GM12878 (cell line): ENCODE measurements around the gene C15orf61. TPM values are rescaled to one million over a fixed set of nuclear protein-coding genes. Genes with fewer than 3 reads are reported as not detected.

ENCODE experiments used
- ATAC-seq: fragments of 200-7000 bp; cut with Tn5 transposase; 3 replicates; pipeline ENCODE4 v1.9.1; 2020; ENCODE audit warnings: mild to moderate bottlenecking, moderate library complexity
- BruUV-seq: library from RNA; stranded (reverse); fragments of 400-500 nt; replicated peaks from 2 replicates; lab custom pipeline; 2021; lab: Mats Ljungman, UMichigan
- CTCF ChIA-PET: fragments of 300-600 bp; sonication (Branson Sonifier 250); formaldehyde crosslinking; extraction: SDS; loops from one replicate; lab custom pipeline; 2021; ENCODE audit warnings: inconsistent platforms; lab: Yijun Ruan, JAX
- POLR2A ChIA-PET: fragments of 350-600 bp; formaldehyde crosslinking; extraction: SDS; loops from one replicate; lab custom pipeline; 2021; ENCODE audit warnings: inconsistent platforms; lab: Charles Lee
- RAD21 ChIA-PET: fragments of 300-600 bp; sonication (Branson Sonifier 250); formaldehyde crosslinking; loops from one replicate; lab custom pipeline; 2023; ENCODE audit warnings: antibody characterized with exemption; ENCODE audit not compliant: unreplicated experiment; lab: Charles Lee
- SMC1A ChIA-PET: fragments of 300-600 bp; sonication (Branson Sonifier 250); formaldehyde crosslinking; loops from one replicate; lab custom pipeline; 2023; ENCODE audit not compliant: unreplicated experiment, uncharacterized antibody; lab: Charles Lee
- DNase-seq: peaks from one replicate; pipeline ENCODE4 v3.0.0-alpha.2; 2011; ENCODE audit warnings: low read depth, low spot score
- FAIRE-seq: peaks from 3 replicates; lab custom pipeline; 2011; peaks lifted over from hg19 to GRCh38; lab: Jason Lieb, UNC
- H2AFZ ChIP-seq: 2 replicates; pipeline ENCODE4 v1.6.0; 2011; ENCODE audit warnings: low read depth, low read length, control low read depth; ENCODE audit not compliant: control insufficient read depth
- H3K27ac ChIP-seq: 2 replicates; pipeline ENCODE4 v1.5.1; 2011; ENCODE audit warnings: control low read depth; ENCODE audit not compliant: control insufficient read depth, insufficient read depth
- H3K27me3 ChIP-seq, 2 experiments: replicated peaks in 1 of 2; 2 replicates each; pipeline versions ENCODE4 v1.6.0 to v1.6.1; 2011; ENCODE audit warnings: low read length in 1 of 2; ENCODE audit not compliant: control insufficient read depth in 2 of 2, insufficient read depth in 2 of 2
- H3K36me3 ChIP-seq, 2 experiments: 2 replicates each; pipeline ENCODE4 v1.5.1; 2011; ENCODE audit warnings: low read length in 1 of 2; ENCODE audit not compliant: control insufficient read depth in 2 of 2, insufficient read depth in 2 of 2
- H3K4me1 ChIP-seq: 2 replicates; pipeline ENCODE4 v1.6.1; 2011; ENCODE audit warnings: mild to moderate bottlenecking, low read length, moderate library complexity, mixed read lengths; ENCODE audit not compliant: control insufficient read depth, insufficient read depth
- H3K4me2 ChIP-seq: 2 replicates; pipeline ENCODE4 v1.6.0; 2011; ENCODE audit warnings: control low read depth; ENCODE audit not compliant: control insufficient read depth, insufficient read depth
- H3K4me3 ChIP-seq: fragments of 200-600 bp; sonication (generic); 2 replicates; pipeline ENCODE4 v1.5.1; 2016
- H3K79me2 ChIP-seq: 2 replicates; pipeline ENCODE4 v1.6.0; 2011; ENCODE audit warnings: low read length; ENCODE audit not compliant: control insufficient read depth, insufficient read depth
- H3K9ac ChIP-seq: 2 replicates; pipeline ENCODE4 v1.8.0; 2011; ENCODE audit warnings: low read length, control low read depth, mixed read lengths; ENCODE audit not compliant: control insufficient read depth, insufficient read depth
- H3K9me3 ChIP-seq: replicated peaks from 3 replicates; pipeline ENCODE4 v1.5.1; 2011; ENCODE audit warnings: mild to moderate bottlenecking, low read length; ENCODE audit not compliant: control insufficient read depth, insufficient read depth
- H4K20me1 ChIP-seq: 2 replicates; pipeline ENCODE4 v1.6.0; 2011; ENCODE audit not compliant: control insufficient read depth, insufficient read depth
- ASH2L ChIP-seq: fragments of 300-600, 200-600 bp; sonication (generic); IDR thresholded peaks from 2 replicates; pipeline ENCODE4 v1.6.1; 2017; ENCODE audit warnings: low read depth, mild to moderate bottlenecking, borderline replicate concordance
- CHD1 ChIP-seq: IDR thresholded peaks from 2 replicates; pipeline ENCODE4 v1.6.1; 2012; ENCODE audit warnings: low read depth, low read length, improper control_type of control experiment
- GATAD2B ChIP-seq: fragments of 450-650 bp; conservative IDR thresholded peaks from 2 replicates; pipeline ENCODE4 v1.6.1; 2017; ENCODE audit warnings: low read depth, mild to moderate bottlenecking, moderate library complexity
- HCFC1 ChIP-seq: fragments of 150-350 bp; IDR thresholded peaks from 2 replicates; pipeline ENCODE4 v1.6.1; 2014; ENCODE audit warnings: low read length
- TCF7 ChIP-seq: IDR thresholded peaks from 2 replicates; pipeline ENCODE4 v1.6.1; 2014; ENCODE audit warnings: antibody characterized with exemption, borderline replicate concordance
- ZZZ3 ChIP-seq: IDR thresholded peaks from 2 replicates; pipeline ENCODE4 v1.6.1; 2011; ENCODE audit warnings: low read depth; ENCODE audit not compliant: control insufficient read depth, insufficient read length
- WGBS: methylation state at CpG from one replicate; pipeline ENCODE4 v1.1.6; 2016; ENCODE audit warnings: low lambda C conversion rate; ENCODE audit not compliant: insufficient replicate concordance, insufficient coverage; ENCODE audit errors: missing lambda C conversion rate; 5-methylcytosine and 5-hydroxymethylcytosine counted together
- in situ Hi-C: fragments of 300-500 bp; cut with MboI; formaldehyde crosslinking; loops from 9 replicates; pipeline ENCODE4 v1.14.3; 2018; ENCODE audit warnings: mixed read lengths
- intact Hi-C: fragments of 100-400 bp; cut with micrococcal nuclease; formaldehyde crosslinking; loops from one replicate; pipeline ENCODE4 v1.14.2; 2022; ENCODE audit not compliant: unreplicated experiment
- polyA plus RNA-seq, 11 experiments: library from polyadenylated mRNA; depleted of rRNA in 4 of 11; unstranded in 6 of 11; stranded (reverse) in 5 of 11; fragments of >200 nt; fragmentation: Nextera tagmentation in 4 of 11; fragmentation: Illumina TruSeq in 1 of 11; extraction: Ambion mirVana in 4 of 11; extraction: Trizol in 1 of 11; gene quantifications; 1 replicate in 1 of 11; 2 replicates in 10 of 11; pipeline versions ENCODE4 v1.2.1 to v1.2.3, GENCODE V29; 2011 to 2016; ENCODE audit warnings: inconsistent platforms in 2 of 11, missing spikeins in 2 of 11, low read depth in 1 of 11
- total RNA-seq, 4 experiments: library from RNA; depleted of rRNA in 3 of 4; stranded (reverse); fragments of >200 nt in 3 of 4; fragmentation: Illumina TruSeq in 1 of 4; extraction: Trizol in 1 of 4; gene quantifications; 2 replicates each; pipeline versions ENCODE4 v1.2.1 to v1.2.3, GENCODE V29; 2013 to 2021
- TF ChIP-seq, protein P1 (sequence below): IDR thresholded peaks from 2 replicates; pipeline ENCODE4 v1.6.1; 2012; ENCODE audit warnings: low read length, inconsistent platforms
- TF ChIP-seq, protein P2 (sequence below): fragments of 450-650 bp; IDR thresholded peaks from 2 replicates; pipeline ENCODE4 v1.6.1; 2017; ENCODE audit warnings: antibody characterized with exemption, mild to moderate bottlenecking, moderate library complexity

The C15orf61 gene
- total and polyA plus RNA-seq, 10 of the 15 experiments (the other 5 are each of a cell fraction or from before 2014, with no cell fraction given), result 1.4 to 8.7 (median 4.3) TPM

DNA sequence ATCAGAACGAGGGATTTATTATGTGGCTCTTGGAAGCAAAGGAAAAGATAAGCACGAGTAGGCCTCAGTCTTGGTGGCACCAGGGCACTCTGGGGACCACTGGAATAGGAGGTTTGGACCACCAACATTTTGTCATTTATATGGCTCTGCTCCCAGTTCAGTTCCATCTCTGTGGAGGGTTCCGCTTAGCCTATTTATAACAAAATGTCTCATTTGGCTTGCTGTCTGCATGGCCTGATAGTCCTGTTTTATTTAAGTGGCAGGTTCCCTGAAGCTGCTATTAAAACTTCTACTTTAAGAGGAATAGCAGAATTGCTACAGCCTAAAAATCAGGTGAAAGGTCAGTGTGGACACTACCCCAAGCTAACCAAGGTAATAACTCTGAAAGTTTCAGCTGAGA lies 48.7 kb downstream of the C15orf61 start:
- H3K4me3 ChIP-seq, result no peak overlapping the region
- no peak overlapping the region for H3K4me2 ChIP-seq
- in situ Hi-C loops (no loop called here), intact Hi-C loops (no loop called here)
- H3K4me1 ChIP-seq, result peaks cover 16% of the 10 kb centered on the region
- H4K20me1 ChIP-seq, result no peaks in the 10 kb centered on the region
- ATAC-seq, result no peak
- no TSS peak for BruUV-seq
- no peak for FAIRE-seq
- H3K27ac ChIP-seq, result no peak overlapping the region
- 96% methylated on average over 3 of the region's 3 CpGs for WGBS
- no peak overlapping the region for H3K9ac ChIP-seq
- CTCF ChIA-PET, result interaction anchor here (1.7 to 1.9 kb wide), 2 partner anchors 10 to 11 kb away, joined by 4 to 7 read pairs; no protein-coding TSS in a partner anchor
- H3K79me2 ChIP-seq, result no peaks in the 10 kb centered on the region
- H3K9me3 ChIP-seq, result no peaks in the 10 kb centered on the region
- SMC1A ChIA-PET, result interaction anchor here (1.1 to 4.1 kb wide), 4 partner anchors 9 to 216 kb away, joined by 3 to 21 read pairs (median 4); no protein-coding TSS in a partner anchor
- no peak overlapping the region for H2AFZ ChIP-seq
- RAD21 ChIA-PET, result no interaction called here
- POLR2A ChIA-PET, result no interaction called here
- no peak for DNase-seq
- no peaks in the 10 kb centered on the region; a peak in 1 of 4 replicates for H3K36me3 ChIP-seq
- no peak for TF ChIP-seq HCFC1
- TF ChIP-seq TCF7, result no peak
- TF ChIP-seq CHD1, result no peak
- TF ChIP-seq, protein P1, sequence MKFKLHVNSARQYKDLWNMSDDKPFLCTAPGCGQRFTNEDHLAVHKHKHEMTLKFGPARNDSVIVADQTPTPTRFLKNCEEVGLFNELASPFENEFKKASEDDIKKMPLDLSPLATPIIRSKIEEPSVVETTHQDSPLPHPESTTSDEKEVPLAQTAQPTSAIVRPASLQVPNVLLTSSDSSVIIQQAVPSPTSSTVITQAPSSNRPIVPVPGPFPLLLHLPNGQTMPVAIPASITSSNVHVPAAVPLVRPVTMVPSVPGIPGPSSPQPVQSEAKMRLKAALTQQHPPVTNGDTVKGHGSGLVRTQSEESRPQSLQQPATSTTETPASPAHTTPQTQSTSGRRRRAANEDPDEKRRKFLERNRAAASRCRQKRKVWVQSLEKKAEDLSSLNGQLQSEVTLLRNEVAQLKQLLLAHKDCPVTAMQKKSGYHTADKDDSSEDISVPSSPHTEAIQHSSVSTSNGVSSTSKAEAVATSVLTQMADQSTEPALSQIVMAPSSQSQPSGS, result no peak
- TF ChIP-seq ASH2L, result no peak
- no peak for TF ChIP-seq ZZZ3
- TF ChIP-seq, protein P2, sequence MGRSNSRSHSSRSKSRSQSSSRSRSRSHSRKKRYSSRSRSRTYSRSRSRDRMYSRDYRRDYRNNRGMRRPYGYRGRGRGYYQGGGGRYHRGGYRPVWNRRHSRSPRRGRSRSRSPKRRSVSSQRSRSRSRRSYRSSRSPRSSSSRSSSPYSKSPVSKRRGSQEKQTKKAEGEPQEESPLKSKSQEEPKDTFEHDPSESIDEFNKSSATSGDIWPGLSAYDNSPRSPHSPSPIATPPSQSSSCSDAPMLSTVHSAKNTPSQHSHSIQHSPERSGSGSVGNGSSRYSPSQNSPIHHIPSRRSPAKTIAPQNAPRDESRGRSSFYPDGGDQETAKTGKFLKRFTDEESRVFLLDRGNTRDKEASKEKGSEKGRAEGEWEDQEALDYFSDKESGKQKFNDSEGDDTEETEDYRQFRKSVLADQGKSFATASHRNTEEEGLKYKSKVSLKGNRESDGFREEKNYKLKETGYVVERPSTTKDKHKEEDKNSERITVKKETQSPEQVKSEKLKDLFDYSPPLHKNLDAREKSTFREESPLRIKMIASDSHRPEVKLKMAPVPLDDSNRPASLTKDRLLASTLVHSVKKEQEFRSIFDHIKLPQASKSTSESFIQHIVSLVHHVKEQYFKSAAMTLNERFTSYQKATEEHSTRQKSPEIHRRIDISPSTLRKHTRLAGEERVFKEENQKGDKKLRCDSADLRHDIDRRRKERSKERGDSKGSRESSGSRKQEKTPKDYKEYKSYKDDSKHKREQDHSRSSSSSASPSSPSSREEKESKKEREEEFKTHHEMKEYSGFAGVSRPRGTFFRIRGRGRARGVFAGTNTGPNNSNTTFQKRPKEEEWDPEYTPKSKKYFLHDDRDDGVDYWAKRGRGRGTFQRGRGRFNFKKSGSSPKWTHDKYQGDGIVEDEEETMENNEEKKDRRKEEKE, result no peak
- TF ChIP-seq GATAD2B, result no peak
- no peaks in the 10 kb centered on the region for H3K27me3 ChIP-seq
